ENCODE data around the gene PBX3. TPM values are rescaled to one million over a fixed set of nuclear protein-coding genes. Genes with fewer than 3 reads are reported as not detected.

PBX3 gene
- total RNA-seq, 1 donor from 2014 or later = 46.1 TPM

GRCh38 chr9:125894566-125894965 is 147.4 kb downstream of the PBX3 start:
- ATAC-seq (no peak), DNase-seq (no peak)
- Histone ChIP-seq H3K4me3 (no peak overlapping the region), H3K27me3 (ENCODE audit: low read depth) (no peaks in the 10 kb centered on the region), H3K27ac (no peak overlapping the region), H3K36me3 (no peaks in the 10 kb centered on the region), H3K4me1 (peaks cover 8% of the 10 kb centered on the region), H3K9me3 (no peaks in the 10 kb centered on the region)
- TF ChIP-seq, protein P1, sequence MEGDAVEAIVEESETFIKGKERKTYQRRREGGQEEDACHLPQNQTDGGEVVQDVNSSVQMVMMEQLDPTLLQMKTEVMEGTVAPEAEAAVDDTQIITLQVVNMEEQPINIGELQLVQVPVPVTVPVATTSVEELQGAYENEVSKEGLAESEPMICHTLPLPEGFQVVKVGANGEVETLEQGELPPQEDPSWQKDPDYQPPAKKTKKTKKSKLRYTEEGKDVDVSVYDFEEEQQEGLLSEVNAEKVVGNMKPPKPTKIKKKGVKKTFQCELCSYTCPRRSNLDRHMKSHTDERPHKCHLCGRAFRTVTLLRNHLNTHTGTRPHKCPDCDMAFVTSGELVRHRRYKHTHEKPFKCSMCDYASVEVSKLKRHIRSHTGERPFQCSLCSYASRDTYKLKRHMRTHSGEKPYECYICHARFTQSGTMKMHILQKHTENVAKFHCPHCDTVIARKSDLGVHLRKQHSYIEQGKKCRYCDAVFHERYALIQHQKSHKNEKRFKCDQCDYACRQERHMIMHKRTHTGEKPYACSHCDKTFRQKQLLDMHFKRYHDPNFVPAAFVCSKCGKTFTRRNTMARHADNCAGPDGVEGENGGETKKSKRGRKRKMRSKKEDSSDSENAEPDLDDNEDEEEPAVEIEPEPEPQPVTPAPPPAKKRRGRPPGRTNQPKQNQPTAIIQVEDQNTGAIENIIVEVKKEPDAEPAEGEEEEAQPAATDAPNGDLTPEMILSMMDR (IDR thresholded peaks at IDR 0.05) = no peak
- intact Hi-C loops (cut with DNase I) = no loop called here

DNA sequence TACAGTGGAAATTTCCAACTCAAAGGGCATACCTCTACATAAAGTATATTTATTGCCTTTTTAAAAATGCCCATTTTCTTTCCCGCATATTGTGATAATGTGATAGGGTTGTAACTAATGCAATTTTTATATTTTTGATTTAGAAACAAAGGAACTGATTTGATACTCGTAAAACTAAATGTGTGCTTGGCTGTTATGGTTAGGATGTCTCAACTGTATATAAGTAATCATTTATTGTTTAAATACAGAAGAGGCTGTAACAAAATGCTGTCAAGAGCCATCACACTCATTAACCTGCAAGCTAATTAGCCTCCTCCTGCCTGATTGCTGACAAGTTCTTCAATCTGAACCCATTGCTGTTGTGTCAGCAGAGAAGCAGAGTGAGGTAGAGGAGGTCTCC is 149.2 kb downstream of the PBX3 start:
- Histone ChIP-seq H3K4me1 (no peaks in the 10 kb centered on the region), H3K4me3 (no peak overlapping the region), H3K9me3 (no peaks in the 10 kb centered on the region), H3K36me3 (no peaks in the 10 kb centered on the region), H3K27me3 (ENCODE audit: low read depth) (no peaks in the 10 kb centered on the region), H3K27ac (no peak overlapping the region)
- no peak for DNase-seq
- intact Hi-C loops (cut with DNase I) = no loop called here
- TF ChIP-seq, protein P1 (IDR thresholded peaks at IDR 0.05) = no peak
- ATAC-seq = no peak

DNA sequence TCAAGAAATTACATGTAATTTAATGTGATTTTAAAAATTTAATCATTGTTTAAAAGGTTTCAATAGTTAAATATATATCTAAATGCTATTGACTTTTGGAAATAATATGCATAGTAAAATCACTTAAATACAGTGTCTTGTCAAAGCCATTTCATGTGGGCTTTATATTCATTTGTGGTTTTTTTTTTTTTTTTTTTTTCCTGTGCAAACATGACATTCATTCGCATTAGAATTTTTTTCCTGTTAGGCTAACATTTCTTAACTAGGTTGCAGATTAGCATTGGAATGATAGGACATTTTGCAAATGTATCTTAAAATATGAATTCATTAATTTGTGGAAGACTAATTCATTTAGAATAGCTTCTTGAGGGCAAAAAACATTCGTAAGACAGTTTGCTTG is 149.8 kb downstream of the PBX3 start:
- H3K9me3 ChIP-seq = no peaks in the 10 kb centered on the region
- TF ChIP-seq, protein P1 (IDR thresholded peaks at IDR 0.05) = no peak
- no peak for DNase-seq
- H3K27ac ChIP-seq = no peak overlapping the region
- no peaks in the 10 kb centered on the region for H3K36me3 ChIP-seq
- intact Hi-C loops (cut with DNase I) = no loop called here
- ATAC-seq = no peak
- no peaks in the 10 kb centered on the region for H3K27me3 ChIP-seq (ENCODE audit: low read depth)
- H3K4me3 ChIP-seq = no peak overlapping the region
- no peaks in the 10 kb centered on the region for H3K4me1 ChIP-seq

- no peak overlapping the region for H3K27ac ChIP-seq
- no peaks in the 10 kb centered on the region for H3K4me1 ChIP-seq
- ATAC-seq (no peak), DNase-seq (no peak)
- TF ChIP-seq, protein P1 (IDR thresholded peaks at IDR 0.05) = no peak
- intact Hi-C loops (cut with DNase I) = no loop called here
- no peaks in the 10 kb centered on the region for H3K27me3 ChIP-seq (ENCODE audit: low read depth)
- no peaks in the 10 kb centered on the region for H3K9me3 ChIP-seq
- no peak overlapping the region for H3K4me3 ChIP-seq
- no peaks in the 10 kb centered on the region for H3K36me3 ChIP-seq
These were observed 150.3 kb downstream of the PBX3 start for GRCh38 chr9:125897481-125897880.

- ATAC-seq = no peak
- intact Hi-C loops (cut with DNase I) = no loop called here
- DNase-seq = no peak
- Histone ChIP-seq H3K27me3 (ENCODE audit: low read depth) (no peaks in the 10 kb centered on the region), H3K4me3 (no peak overlapping the region), H3K27ac (no peak overlapping the region), H3K36me3 (no peaks in the 10 kb centered on the region), H3K4me1 (peaks cover 5% of the 10 kb centered on the region), H3K9me3 (no peaks in the 10 kb centered on the region)
- TF ChIP-seq, protein P1 (IDR thresholded peaks at IDR 0.05) = no peak
These were observed 155.0 kb downstream of the PBX3 start for GRCh38 chr9:125902214-125902613.

Data from lower lobe of right lung (tissue), 2 donors.